DOHH2 (cell line): ENCODE measurements around the gene BMPER.

Source experiments
- EZH2phosphoT487 ChIP-seq: fragments of 200-600 bp; sonication (generic); IDR thresholded peaks from 2 replicates; pipeline ENCODE4 v1.6.1; 2017; ENCODE audit warnings: borderline replicate concordance, mild to moderate bottlenecking, antibody characterized with exemption, low read length, moderate library complexity, mixed read lengths
- TF ChIP-seq, protein P1 (sequence below): fragments of 200-600 bp; sonication (generic); IDR thresholded peaks from one replicate; pipeline ENCODE4 v1.5.1; 2014; ENCODE audit warnings: antibody characterized with exemption, mild to moderate bottlenecking, low read depth, low read length; ENCODE audit not compliant: poor library complexity, severe bottlenecking

DNA sequence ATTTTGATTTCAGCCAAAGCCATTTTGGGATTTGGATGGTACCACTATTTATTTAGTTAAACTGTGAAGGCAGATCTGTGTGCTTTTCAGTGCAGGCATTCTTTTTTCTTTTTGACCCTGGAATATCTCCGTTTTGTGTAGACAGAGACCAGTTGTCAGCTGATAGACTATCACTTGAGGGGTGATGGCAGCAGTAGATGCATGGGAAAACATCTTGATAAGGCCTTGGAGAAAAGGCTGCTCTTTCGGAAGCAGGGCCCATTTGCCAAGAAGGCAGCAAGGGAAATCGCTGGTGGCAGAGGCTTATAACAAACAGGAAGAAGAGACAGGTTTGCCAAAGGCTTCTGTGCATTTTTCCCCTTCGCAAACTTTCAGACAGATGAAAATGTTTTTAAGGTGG, 2.6 kb upstream of the BMPER start:
- TF ChIP-seq, protein P1, sequence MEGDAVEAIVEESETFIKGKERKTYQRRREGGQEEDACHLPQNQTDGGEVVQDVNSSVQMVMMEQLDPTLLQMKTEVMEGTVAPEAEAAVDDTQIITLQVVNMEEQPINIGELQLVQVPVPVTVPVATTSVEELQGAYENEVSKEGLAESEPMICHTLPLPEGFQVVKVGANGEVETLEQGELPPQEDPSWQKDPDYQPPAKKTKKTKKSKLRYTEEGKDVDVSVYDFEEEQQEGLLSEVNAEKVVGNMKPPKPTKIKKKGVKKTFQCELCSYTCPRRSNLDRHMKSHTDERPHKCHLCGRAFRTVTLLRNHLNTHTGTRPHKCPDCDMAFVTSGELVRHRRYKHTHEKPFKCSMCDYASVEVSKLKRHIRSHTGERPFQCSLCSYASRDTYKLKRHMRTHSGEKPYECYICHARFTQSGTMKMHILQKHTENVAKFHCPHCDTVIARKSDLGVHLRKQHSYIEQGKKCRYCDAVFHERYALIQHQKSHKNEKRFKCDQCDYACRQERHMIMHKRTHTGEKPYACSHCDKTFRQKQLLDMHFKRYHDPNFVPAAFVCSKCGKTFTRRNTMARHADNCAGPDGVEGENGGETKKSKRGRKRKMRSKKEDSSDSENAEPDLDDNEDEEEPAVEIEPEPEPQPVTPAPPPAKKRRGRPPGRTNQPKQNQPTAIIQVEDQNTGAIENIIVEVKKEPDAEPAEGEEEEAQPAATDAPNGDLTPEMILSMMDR: no peak
- no peak for TF ChIP-seq EZH2phosphoT487
